ENCODE measurements around the gene PRDM10.

PRDM10 gene

DNA sequence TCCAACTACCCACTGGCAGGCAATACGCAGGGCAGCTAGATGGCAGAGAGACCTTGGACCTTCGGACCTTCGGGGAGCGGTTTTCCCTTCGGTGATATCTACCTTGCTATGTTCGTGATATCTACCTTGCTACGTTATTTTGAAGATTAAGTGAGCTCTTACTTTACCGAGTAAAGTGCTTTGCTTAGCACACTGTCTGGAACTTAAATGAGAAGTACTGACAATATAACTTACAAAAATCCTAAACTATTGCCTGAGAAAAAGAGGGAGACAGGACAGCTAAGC lies 1.0 kb upstream of the PRDM10 start:
- DNase-seq, result no peak

DNA sequence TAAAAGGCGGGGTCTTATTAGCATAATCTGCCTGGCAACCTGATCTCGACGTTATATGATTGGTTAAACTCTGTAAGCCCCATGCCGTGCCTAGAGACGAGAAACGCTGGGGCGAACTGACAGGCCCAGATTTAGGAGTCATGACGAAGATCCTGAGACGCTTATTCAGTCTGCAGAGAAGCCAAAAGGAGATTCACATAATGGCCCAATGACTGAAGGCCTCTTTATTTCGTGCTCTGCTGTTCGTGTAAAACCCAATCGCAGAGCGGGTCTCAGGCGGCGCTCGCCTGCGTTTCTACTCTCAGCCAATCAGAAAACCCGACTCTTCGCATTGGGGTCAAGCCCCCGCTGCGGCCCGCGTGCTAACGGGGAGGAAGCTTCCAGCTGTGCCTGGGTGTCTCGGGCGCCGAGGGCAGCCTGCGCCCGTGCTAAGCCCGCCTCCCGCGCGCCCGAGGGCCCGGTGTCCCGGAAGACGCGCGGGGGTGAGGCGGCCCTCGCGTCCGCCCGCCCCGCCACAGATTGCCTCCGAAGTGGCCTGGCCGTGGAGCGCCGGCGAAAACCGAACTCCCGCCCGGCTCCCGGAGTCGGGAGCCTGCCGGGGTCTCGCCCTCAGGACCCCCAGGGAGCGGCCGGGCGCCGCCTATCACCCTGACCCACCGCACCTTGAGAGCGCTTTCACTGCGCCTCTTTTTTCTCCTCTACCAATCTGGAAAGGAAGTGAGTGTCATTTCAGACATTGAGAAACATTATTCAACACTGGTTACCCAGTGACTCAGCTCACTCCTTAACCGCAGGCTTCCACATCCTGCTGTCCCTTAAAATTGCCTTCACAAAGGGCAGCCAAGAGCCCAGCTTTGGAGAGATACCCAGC lies 446 bp upstream of the PRDM10 start:
- peak; percentile 95 for DNase-seq

DNA sequence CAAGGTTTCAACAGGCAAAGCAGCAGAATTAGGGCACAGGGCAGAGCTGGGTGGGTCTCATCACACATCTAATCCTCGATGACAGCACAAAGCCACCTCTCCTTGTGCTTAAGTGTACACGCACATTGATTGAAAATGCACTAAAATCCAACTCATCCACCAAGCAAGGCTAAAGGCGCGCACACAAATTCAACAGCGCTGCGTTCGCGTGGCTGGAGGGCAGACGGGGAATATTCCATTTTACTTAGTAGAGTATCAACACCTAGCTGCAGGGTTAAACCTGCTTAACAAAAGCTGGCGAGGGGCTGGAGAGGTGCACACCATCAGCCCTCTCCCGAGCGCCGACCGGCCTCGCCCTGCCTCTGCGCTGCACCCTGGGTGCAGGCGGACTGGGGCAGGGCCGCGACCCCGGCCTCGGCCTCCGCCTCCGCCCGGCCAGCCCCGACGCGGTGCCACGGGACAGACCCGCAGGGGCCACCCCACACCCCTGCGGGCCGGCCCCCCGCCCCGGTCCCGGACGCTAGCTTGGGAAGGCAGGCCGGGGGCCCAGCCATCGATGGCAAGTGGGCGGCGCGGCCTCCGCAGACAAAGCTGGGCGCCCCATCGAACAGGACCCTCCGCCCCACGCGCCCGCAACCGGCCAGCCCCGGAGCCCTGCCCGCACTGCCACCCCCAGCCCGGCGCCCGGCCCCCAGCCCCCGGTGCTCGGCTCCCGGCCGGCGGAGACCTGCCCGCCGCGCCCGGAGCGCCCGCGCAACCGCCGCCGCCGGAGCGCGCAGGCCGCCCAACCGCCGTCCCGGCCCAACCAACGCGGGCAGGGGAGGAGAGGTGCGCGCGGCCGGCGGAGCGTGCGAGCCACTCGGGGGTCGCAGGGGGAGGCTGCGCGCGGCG lies 929 bp downstream of the PRDM10 start:
- peak; percentile 15 for DNase-seq

DNA sequence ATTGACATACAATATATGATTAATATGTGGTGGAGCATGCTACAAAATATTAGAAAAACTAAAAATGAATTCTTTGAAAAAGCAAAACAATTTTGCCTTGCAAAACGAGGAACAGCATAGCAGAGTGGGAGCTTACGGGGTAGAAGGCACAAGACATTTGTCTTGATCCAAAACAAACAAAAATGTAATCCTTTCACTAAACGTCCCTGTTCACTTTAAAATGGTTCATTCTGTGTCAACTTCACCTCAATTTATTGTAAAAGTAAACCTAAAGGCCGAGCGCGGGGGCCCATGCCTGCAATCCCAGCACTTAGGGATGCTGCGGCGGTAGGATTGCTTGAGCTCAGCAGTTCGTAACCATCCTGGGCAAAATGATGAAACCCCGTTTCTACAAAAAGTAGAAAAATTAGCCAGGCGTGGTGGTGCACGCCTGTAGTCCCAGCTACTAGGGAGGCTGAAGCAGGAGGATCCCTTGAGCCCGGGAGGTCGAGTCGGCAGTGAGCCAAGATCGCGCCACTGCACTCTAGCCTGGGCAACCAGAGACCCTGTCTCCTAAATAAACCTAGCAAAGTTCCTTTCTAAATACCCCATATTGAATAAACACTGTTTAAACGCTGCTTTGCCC lies 2.0 kb downstream of the PRDM10 start:
- DNase-seq, result no peak

DNA sequence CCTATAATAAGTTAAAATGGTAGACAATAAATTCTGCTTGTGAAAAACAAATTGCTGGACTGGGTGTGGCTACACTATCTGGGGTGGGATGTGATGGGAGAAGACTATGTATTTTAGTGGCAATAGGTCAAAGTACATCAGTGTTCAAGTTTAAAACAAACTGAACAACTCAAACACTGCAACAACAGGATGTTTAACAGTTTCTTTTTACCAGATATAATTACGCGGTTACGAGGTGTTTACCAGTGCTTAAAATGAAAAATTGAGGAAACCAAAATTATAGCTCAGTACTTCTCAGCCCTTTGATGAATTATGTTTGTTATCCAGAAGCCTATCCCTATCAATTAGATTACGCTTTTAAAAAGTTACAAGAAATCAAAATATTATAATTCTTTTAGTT lies 3.2 kb downstream of the PRDM10 start:
- DNase-seq, result no peak

DNA sequence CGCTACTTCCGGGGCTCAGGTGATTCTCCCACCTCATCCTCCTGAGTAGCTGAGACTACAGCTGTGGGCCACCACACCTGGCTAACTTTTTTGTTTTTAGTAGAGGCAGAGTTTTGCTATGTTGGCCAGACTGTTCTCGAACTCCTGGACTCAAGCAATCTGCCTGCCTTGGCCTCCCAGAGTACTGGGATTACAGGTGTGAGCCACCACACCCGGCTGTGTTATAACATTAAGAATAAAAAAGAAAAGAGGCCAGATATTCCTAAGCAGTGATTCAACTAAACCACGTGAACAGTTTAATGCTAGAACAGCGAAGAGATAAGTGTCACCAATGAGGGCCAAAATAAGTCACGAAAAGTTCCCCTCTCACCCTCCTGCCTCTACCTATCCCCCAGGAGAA lies 3.7 kb downstream of the PRDM10 start:
- no peak for DNase-seq

DNA sequence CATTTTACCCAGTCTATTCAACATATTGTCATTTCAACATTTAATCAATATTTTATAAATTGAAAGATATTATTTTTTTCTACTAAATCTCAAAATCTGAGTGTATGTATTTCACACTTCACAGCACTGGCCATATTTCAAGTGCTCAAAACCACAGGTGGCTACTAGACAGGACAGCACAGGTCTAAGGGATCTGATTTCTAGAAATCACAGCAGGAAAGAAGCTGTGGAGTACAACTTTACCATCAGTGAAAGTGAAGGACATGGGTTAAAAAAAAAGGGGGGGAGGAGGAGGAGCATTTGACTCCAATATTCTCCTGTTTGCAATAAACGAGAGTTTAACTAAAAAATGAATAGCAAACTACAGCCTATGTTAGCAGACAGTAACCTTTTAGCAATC lies 4.5 kb downstream of the PRDM10 start:
- DNase-seq, result no peak

DNA sequence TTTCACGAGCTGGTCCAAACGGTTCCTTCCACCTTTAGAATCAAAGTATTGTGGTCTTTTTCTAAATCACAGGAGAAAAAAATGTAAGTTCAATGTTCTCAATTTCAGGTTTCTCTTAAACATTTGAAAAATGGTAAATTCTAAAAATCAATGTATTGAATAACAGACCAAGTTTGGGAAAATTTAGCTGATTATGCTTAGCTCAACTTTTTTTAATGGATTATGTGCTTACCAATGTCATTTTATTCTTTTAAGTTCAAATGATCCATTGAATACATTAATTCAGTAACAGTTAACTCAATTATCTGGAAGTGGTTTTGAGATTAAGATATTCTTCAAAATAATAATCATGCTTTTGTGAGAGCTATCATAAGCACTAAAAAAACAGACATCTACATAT lies 5.1 kb downstream of the PRDM10 start:
- no peak for DNase-seq

DNA sequence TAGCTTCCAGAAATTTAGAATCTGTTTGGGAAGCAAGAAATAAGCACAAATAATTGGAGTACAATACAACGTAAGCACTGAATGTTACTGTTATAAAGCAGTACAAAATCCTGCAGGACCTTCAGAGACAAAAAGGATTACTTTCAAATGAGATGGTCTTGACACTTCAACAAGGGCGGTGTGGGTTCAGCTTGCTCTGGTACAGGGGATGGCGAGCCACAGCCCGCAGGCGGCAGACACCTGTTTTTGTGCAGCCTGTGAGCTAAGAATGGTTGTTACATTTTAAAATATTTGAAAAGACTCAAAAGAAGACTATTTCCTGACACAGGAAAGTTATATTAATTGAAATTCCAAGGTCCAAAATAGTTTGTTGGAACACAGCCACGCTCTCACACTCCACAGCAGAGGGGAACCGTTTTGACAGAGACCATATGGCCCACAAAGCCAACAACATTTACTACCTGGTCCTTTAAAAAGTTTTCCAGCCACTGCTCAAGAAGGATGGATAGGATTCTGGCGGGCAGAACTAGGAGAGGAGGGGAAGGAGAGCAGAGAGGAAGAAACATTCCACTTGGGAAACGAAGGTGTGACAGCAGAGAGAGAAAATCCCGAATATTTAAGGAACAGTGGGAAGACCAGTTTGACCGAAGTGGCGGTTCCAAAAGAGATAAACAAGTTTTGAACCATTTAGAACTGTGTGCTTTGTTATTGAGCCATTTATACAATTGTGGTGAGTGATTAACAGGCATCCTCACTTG lies 6.3 kb downstream of the PRDM10 start:
- no peak for DNase-seq

DNA sequence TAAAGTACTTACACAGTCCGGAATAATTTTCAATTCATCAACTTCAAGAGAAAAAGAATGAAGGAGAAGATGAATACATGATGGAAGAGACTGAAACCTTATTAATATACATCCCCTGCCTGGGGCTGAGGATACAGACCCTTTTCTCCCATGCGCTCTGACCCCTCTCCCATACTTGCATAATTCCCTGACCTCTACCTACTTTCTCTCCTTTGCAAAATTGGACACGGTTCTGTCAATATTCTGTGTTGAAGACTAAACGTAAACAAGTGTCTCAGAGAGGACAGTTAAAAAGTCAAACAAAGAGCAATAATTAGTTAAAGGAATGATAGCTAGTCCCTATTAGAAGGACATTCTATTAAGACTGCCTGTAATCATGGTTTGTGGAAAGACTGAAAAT lies 7.5 kb downstream of the PRDM10 start:
- no peak for DNase-seq

DNA sequence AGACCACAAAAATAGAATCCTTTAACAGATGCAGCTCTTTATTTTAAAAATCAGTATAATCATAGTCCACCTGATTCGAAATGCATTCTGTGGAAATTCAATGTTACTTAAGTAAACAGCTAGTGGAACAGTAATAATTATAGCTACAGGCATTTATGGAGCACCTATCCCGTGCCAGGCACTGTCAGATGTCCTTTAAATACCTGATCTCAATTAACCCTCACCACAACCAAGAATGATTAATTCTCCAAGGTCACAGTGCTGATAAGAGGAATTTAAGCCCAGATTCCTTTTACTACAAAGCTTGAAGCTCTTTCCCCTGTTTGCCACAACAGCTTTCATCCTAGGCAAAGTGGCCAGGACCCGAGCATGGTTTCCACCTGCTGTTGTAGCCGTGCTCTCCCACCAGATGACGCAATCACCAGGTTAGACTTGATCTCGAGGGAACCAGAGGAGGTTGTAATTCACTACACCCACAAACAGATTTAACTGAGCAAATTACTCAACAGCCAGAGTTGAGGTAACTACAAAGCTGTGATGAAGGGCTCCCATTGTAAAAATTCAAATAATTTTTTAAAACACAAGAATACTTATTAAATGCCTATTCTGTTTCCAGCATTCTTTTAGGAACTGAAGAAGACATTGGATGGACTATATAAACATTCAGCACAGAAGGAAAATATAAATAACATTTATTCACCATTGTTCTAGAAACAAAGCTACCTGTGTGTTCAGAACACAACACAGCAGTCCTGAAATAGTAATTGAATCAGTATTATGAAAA lies 10.3 kb downstream of the PRDM10 start:
- DNase-seq, result peak; percentile 53

DNA sequence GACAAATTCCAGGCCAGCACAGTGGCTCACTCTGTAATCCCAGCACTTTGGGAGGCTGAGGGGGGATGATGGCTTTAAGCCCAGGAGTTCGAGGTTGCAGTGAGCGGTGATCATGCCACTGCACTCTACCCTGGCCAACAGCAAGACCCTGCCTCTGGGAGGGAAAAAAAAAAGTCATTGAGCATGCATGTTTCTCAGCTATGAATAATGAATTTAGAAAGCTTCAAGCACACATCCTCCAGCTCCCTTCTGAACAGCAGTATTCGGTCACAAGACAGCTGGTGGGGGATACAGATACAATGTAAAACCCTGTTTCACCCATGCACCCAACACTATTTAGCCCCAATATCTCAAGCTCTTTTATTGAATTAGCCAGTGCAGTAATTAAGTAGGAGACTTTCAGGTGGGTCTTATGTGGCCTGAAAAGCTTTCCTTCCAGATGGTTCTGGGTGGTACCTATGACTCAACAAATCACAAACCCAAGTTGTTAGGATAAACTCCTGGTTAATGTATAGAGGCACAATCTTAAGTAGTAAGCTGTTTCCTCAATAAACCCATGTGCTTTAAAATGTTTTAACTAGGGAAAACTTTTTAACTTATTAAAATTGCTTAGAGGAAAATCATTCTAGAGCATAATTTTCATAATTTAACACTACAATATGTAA lies 13.4 kb downstream of the PRDM10 start:
- DNase-seq, result no peak

DNA sequence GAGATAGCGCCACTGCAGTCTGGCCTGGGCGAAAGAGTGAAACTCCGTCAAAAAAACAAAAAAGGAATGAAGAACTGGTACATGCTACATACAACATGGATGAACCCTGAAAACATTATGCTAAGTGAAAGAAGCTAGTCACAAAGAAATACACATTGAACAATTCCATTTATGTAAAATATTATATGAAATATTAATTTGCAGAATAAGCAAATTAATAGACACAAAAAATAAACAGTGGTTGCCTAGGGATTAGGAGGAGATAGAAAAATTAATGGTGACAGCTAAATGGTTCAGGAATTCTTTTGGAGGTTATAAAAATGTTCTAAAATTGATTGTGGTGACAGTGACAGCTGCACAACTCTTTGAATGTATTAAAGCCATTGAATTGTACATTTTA lies 14.7 kb downstream of the PRDM10 start:
- DNase-seq, result no peak

DNA sequence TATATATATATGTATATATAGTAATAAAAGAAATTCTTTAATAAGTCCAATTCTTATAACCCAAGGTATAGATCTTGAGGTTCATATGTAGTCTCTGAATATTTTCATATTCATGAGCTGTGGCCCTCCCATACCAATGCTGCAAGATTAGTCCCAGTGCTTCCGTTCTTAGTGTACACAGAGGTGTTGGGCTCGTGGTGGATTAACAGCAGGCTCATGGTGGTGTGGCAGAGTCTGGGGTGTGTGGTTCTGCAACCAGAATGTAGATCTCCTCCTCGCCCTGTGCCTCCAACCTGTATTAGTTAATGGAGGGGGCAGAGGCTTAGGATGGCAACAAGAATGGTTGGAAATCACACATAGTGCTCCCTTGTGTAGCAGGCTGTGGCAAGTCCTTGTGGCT lies 16.8 kb downstream of the PRDM10 start:
- DNase-seq, result no peak

DNA sequence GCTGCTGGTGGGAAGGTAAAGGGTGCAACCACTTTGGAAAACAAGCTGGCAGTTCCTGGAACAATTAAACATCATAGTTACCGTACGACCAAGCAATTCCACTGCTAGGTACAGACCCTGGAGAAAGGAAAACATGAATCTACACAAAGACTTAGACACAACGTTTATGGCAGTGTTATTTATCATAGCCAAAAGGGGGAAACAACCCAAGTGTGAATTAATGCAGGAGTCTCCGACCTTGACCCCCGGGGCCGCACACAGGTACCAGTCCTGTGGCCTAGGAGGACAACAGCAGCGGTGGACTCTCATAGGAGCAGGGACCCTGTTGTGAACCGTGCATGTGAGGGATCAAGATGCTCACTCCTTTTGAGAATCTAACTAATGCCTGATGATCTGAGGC lies 22.5 kb downstream of the PRDM10 start:
- no peak for DNase-seq

DNA sequence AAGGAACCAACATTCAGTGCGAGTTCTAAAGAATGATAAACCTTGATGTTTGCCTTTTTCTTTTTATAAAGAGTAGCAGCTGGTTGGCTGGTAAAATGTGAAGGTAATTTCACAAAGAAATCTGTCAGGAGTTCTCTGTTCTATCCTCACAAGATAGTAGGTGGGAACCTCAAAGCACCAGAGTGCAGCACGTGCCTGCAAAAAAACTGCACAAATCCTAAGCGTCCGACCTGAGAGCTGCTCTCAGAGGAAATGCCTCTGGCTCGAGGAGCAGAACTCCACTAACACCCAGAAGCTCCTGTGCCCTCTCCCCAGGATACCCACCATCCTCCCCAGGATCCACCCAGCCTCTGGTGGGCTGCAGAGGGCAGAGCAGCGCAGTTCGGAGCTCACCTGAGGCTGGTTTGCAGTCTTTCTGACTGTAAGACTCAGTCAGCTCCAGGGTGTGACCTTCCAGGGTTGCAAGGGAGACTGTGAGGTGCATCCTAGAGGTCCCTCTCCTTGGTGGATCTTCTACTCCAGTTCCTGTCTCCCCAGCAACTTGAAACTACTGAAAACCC lies 23.5 kb downstream of the PRDM10 start:
- DNase-seq, result no peak

DNA sequence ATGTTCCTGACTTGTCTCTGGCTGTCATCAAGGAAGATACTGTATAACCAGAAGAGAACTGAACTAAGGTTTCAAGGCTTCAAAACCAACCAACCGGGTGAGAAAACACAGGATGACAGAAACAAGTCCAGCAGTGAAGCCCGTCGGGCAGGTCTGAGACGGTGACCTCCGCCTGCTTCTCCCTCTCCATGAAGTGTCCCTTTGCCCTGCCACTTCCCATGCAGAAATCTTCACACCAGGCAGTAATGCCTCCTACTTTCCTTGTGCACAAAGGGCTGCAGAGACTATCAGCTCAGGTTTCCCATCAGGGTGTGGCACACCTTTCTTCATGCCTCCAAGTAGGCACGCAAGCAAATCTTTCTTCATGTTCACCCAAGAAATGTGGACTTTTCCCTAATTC lies 24.2 kb downstream of the PRDM10 start:
- no peak for DNase-seq

DNA sequence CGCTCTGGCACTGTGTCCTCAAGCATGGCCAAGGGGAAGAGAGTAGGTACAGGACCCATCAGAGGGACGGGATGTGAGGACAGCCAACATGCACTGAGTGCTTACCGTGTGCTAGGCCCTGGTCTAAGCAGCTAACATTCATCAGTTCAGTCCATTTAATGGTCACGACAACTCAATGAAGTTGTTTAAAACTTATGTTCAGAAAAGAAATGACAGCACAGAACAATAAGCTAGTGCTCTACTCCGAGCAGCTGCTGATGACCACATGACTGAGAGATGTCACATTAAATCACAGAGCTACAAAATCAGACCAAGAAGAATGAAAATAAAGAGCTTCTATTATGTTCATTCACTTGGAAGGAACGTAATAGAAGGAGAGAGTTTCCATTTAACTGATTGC lies 26.3 kb downstream of the PRDM10 start:
- DNase-seq, result no peak

DNA sequence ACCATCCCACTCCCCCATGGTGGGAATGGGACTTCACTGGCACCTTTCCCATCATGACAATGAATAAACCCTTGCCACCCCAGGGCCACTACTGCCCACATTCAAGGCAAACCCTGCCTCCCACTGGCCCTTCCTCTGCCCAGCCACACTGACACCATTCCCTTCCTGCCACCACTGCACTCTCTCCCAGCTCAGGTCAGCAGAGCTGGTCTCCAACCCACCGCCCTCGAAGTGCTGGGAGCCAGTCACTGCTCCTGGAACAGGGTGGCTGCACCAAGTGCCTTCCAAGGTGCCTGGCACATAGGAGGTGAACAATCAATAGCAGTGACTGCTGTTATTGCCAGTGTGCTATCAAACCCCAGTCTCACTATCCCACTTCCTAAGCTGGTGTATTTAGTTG lies 27.1 kb downstream of the PRDM10 start:
- no peak for DNase-seq

DNA sequence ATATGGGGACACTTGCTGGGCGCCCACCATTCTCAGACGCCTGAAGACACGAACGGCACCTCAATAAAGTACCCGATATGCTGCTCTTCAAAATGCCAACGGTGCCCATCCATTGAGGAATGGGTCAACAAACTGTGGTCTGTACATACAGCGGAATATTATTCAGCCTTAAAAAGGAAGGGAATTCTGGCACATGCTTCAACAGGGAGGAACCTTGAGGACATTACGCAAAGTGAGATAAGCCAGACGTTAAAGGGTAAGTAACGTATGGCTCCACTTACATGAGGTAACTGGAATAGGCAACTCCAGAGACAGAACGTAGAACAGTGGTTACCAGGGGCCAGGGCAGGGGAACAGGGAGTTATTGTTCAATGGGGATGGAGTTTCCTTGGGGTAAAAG lies 28.0 kb downstream of the PRDM10 start:
- DNase-seq, result no peak

DNA sequence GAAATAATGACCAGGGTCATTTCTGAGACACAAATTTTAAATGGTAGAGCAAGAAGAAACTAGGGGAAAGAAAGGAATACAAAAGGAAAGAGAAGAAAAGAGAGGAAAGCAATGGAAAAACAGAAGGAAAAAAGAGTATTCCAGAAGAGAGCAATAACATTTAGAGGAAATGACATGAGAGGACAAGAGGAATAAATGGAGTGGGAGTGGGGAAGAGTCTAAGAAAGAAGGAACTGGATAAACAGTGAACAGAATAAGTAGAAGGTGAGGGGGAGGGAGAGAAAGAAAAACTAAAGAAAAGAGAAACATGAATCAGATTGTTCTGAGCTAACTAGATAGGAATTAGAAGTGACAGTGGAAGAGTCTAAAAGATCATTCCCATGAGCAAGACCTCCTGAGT lies 28.4 kb downstream of the PRDM10 start:
- no peak for DNase-seq
